Measurements from ENCODE around the gene KLF6.
"Not testable (repeated sequence)": the region's sequence is repeated elsewhere in the genome, so short reads cannot be mapped to it uniquely, and the experiment has no call there.

Gene KLF6

DNA sequence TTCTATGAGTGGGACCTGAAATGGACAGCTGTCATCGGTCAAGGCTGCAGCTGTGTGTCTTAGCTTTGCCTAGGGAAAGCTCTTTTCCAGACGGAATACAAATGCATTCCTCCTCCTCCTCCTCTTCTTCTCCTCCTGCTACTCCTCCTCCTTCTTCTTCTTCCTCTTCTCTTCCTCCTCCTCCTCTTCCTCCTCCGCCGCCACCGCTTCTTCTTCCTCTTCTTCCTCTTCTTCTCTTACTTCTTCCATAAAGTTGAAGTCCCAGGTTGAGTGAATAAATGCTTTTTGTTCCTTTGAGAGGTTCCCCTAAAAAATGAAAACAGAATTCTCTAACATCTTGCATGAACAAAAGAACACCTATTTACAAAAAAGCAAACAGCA is 28.7 kb downstream of the KLF6 start:
- DNase-seq (ENCODE audit: low spot score): no peak

DNA sequence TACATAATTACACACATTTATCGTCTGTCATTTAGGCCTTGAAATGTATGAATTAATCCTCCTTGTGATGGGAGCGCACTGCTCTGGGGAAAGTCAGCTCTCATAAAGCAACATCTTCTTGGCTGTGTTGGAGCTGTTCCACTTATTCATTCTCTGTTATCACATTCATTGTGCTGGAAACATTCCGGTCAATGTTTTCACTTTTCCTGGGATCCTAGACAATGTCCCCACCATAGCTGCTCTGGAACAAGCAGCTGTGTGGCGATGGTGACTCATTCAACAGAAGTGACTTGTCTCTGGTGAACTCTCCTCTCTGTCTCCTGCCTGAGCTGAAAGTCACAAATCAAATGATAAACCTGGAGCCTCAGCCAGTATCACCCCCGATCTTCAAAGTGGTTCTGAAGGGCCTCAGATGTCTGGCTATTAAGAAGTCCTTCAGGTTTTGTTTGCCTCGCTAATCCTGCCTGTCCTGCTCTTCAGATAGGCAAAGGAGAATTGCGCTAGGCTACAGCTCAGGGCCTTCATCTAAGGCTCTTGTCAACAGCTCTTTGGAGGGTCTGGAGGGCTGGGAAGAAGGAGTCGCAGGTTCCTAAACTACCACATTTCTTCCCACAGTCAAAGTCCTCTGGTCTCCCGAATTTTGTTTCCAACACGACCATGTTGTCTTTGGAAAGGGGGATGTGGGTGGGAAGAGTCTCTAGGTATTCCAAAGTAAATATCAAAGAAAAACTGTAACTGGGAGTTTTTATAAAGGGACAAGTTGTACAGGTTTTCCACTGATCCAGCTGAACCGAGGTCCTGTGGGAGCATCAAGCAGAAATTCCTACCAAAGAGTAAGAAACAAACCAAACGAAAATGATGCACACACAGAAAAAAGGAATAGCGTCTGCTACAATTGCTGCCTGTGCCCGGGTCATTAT is 29.3 kb downstream of the KLF6 start:
- no peak for DNase-seq (ENCODE audit: low spot score)

DNA sequence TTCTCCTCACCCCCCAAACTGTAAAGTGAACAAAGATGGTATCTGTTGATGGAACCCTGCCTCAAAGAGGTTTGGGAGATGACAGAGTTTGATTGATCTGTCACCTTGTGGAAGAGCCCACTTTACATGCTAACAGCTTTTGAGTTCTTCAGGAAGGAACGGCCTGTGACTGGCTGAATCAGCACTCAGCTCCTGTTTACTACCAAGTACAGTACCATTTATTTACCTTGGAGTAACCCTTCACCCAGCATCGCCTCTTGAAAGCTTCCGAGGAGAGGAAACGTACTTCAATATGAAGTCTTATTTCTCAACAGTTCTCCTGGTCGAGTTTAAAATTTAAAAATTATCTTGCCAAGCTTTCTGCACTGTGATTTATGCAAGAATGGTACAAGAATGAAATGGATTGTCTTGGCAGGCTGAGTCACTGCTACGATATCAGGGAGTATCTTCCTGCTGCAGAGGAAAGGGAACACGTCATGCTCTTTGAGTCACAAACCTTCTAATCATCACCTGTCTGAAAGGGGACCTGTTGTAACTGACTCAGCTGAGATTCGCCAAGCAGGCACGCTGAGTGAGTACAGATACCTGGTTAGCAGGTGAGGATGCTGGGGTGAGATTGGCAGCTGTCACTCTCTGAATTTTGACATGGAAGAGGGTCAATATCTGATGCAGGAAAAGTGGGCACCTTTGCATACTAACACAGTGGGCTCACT is 30.1 kb downstream of the KLF6 start:
- DNase-seq (ENCODE audit: low spot score): no peak

DNA sequence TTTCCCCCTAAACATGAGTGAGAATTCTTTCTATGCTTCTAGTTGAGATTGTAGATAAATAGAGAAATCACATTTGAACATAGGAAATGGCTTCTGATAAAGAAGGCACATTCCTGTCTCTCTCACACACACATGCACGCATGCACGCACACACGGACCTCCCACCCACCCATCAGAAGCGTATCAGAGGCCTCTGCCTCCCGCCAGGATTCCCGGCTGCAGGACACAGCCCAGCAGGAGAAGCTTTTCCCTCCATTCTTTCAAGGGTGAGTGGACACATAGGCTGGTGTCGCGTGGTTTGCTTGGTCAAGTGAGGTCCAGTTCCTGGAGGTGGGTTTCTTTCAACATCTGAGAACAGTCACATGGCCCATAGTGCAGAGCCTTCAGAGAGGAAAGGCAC is 34.2 kb downstream of the KLF6 start:
- DNase-seq (ENCODE audit: low spot score): no peak

GRCh38 chr10:3750006-3750816 is 34.8 kb downstream of the KLF6 start:
- no peak for DNase-seq (ENCODE audit: low spot score)

- no peak for DNase-seq (ENCODE audit: low spot score)
Measured at GRCh38 chr10:3749600-3749999, 35.4 kb downstream of the KLF6 start.

GRCh38 chr10:3749011-3749410 is 36.0 kb downstream of the KLF6 start:
- DNase-seq (ENCODE audit: low spot score): no peak

- DNase-seq (ENCODE audit: low spot score): no peak
Measured at GRCh38 chr10:3748484-3748883, 36.5 kb downstream of the KLF6 start.

DNA sequence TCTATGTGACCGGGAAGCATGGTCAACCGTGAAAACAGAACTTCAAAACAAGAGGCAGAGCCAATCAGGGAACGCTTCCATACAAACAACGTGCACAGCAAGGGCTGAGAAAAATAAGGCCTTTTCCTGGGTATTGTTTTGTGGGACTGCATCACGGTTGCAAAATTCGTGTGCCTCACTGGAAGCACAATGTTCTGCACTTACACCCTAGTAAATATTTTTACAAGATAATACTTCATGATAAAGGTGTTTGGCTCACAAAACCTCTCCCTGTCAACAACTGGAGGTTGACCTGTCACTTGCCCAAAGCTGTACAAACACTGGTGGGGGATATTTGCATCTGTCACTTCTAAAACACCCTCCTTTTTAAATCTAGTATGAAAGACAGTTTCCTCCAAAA is 37.0 kb downstream of the KLF6 start:
- DNase-seq (ENCODE audit: low spot score): no peak

- DNase-seq (ENCODE audit: low spot score): no peak
Measured at GRCh38 chr10:3747248-3747960, 37.6 kb downstream of the KLF6 start.

DNA sequence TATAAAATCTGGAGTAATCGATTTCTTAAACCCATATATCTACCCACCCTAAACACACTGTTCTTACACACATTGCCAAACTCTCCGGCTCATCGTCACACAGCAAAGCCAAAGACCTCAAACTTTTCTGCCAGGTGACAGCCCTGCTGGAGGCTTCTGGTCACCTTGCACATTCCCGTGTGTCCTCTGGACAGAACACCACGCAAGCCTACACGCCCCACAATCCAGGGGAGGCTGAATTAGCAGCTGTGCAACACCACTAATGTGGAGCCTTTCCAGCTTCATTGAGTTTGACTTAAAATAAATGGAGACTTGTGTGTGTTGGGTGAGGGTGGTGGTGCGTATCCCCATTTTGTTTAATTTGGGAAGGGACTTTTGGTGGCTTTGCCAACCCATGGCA is 38.4 kb downstream of the KLF6 start:
- no peak for DNase-seq (ENCODE audit: low spot score)

DNA sequence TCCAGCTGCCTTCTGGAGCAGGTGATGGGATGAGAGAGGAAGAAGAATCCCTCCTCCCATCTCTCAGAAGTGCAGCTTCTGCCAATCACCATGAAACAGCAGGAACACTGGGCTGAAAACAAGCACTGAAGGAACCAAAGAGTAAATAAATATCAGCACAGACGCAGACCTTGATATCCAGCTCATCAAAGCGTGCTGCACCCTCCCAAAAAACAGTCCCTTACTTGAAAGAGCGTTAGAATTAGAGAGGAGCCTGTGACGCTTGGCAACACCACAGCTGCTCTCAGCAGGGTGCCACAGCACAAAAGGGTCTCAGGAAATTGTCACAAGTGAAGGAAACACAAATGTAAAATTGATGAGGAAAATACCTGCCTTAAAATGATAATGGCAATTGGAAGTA is 39.5 kb downstream of the KLF6 start:
- no peak for DNase-seq (ENCODE audit: low spot score)

- DNase-seq (ENCODE audit: low spot score): no peak
Measured at GRCh38 chr10:3741688-3742461, 43.1 kb downstream of the KLF6 start.

- DNase-seq (ENCODE audit: low spot score): peak; percentile 18
Measured at GRCh38 chr10:3740157-3740871, 44.7 kb downstream of the KLF6 start.

DNA sequence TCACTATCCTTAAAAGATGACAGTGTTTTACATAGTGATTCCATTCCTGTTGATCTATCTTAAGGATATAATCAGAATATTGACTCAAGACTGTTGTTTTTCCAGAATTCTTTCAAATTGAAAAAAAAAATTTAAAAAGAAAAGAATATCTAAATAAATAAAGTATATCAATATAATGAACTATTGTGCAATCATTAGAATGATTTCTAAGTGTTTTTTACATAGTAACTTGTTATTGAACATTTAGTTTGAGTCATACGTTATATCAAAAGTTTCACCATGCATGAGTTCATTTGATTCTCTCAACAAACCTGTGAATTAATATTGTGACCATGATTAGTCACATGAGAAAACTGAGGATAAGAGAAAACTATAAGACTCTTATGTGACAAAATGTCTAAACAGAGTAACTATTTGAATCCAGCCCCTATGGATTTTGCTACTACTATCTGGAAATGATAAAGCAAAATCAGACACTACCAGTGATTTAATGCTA is 46.1 kb downstream of the KLF6 start:
- DNase-seq (ENCODE audit: low spot score): no peak

DNA sequence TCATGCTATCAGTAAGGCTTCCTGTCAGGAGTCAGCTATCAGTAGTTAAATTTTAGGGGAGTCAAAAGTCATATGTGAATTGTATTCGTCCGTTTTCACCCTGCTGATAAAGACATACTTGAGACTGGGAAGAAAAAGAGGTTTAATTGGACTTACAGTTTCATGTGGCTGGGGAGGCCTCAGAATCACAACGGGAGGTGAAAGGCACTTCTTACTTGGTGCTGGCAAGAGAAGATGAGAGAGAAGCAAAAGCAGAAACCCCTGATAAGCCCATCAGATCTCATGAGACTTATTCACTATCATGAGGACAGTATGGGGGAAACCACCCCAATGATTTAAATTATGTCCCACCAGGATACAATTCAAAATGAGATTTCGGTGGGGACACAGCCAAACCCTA is 47.1 kb downstream of the KLF6 start:
- DNase-seq (ENCODE audit: low spot score): no peak

GRCh38 chr10:3735175-3735574 is 49.8 kb downstream of the KLF6 start:
- DNase-seq (ENCODE audit: low spot score): no peak

GRCh38 chr10:3734111-3734510 is 50.9 kb downstream of the KLF6 start:
- DNase-seq (ENCODE audit: low spot score): no peak

DNA sequence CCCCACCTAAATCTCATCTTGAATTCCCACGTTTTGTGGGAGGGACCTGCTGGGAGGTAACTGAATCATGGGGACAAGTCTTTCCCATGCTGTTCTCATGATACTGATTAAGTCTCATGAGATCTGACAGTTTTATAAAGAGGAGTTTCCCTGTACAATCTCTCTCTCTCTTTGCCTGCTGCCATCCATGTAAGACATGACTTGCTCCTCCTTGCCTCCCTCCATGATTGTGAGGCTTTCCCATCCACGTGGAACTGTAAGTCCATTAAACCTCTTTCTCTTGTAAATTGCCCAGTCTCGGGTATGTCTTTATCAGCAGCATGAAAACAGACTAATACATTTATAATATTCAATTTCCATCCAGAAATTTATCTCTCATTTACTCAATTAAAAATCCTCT is 52.8 kb downstream of the KLF6 start:
- not testable (repeated sequence) for DNase-seq (ENCODE audit: low spot score)

DNA sequence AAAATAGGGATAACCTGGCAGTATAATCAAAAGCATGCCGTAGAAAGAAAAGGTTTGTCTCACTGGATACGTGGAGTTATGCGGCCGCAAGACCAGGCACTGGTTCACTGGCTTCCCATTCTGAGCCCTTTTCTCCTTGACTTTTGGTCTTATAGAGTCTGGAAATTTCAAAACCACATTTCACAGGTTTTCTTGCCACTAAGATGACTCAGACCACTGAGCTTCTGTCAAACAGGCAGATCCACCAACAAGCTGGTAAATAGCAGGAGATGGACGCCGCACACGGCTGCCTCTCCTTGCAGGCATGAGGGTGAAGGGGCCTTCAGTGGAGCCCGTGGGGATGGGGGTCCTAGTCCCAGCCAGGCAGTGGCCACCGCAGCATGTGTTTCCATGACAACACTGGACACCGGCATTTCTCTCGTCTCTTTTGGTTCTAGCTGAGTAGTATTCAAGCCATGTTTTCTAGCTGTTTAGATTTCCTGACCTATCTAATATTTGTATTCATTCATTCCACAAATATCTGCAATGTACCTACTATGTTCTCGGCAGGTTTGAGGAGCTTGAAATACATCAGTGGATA is 55.5 kb downstream of the KLF6 start:
- DNase-seq (ENCODE audit: low spot score): no peak

Data from HuH-7.5 (cell line).